HG03457 (cell line): ENCODE data around the gene NIPSNAP3A.
"Not testable (repeated sequence)": the region's sequence is repeated elsewhere in the genome, so short reads cannot be mapped to it uniquely, and the experiment has no call there.

Experiments
- ATAC-seq: cut with Tn5 transposase; IDR thresholded peaks from one replicate; pipeline ENCODE4 v1.9.1; 2021; ENCODE audit warnings: moderate number of reproducible peaks; ENCODE audit not compliant: unreplicated experiment

Gene NIPSNAP3A

DNA sequence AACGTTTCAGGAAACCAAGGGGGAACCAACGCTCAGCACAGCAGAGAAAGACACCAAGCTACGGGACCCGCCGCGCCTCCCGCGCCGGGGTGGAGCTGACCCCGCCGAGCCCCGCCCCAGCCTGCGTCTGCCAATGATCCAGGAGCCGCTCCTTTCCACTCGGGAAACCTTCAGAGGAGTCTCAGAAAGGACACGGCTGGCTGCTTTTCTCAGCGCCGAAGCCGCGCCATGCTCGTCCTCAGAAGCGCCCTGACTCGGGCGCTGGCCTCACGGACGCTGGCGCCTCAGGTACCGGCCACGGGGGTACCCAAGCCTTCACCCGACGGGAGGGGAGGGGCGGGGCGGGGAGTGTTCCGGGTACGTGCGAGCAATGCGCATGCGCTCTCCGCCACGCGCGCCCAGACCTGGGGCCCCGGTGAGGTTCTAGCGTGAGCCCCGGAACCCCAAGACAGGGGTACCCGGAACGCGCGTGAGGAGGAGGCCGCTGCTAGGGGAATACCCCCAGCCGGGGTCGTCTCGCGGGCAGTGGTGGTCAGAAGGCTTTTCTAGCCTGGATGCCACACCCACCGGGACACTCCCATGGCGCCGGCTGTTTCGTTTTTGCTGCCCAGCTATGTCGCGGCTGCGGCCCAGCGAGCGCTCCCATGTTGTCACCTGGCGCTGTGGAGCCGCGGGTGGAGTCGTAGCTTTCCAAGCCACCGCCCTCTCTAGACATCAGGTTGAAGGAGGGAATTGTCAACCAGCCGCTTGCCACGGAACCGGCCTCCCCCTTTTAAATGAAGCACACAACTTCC, at the start of gene NIPSNAP3A:
Gene NIPSNAP3A, plus strand, starts transcription at position 119 of the 794 bp plus-strand sequence. Its CDS starts 110 bp downstream, at position 229.
- ATAC-seq = peak; percentile 83

DNA sequence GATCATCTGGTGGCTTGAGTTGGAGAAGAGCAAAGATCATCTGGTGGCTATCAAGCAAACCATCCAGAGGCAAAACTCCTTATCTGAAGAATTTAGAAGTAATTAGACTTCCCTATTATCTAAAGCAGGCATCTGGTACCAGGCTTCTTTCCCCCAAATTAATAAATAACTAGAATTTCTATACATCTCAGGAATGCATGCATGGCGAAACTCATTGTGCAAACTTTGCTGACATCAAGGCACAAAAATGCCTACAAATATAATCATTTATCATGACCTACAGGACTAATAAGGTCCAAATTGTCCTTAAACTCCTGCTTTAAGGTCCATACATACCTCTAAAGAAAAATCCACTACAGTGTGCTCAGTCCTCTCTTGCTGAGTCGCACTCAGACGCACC, 47.2 kb upstream of the NIPSNAP3A start:
- ATAC-seq = no peak

GRCh38 chr9:104708737-104709136, 38.7 kb upstream of the NIPSNAP3A start:
- not testable (repeated sequence) for ATAC-seq

DNA sequence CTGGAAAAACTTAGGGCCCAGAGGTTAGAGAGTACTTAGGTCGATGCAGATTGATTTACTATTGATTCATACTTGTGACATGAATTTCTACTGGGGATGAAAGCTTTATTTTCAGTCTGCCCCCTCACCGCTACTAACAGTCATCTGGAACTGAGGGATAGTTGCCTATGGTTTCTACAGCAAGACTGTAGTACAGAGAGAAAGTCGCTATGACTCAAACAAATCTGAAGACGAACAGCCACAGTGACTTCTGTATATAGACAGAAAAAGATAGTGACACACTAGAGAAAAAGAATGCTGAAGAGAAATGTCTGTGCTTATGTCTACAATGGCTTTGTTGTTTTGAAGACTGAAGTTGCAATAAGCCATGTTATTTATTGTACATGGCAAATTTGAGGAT, 35.9 kb upstream of the NIPSNAP3A start:
- no peak for ATAC-seq

DNA sequence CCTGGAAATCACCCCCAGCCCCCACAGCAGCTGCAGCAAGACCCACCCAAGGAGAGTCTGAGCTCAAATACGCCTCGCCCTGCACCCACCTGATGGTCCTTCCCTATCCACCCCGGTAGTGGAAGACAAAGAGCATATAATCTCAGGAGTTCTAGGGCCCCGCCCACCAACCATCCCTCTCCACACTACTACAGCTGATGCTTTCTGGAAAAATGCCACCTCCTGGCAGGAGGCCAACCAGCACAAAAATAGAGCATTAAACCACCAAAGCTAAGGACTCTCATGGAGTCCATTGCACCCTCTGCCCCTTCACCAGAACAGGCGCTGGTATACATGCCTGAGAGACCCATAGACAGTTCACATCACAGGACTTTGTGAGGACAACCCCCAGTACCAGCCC, 22.5 kb upstream of the NIPSNAP3A start:
- ATAC-seq = no peak

DNA sequence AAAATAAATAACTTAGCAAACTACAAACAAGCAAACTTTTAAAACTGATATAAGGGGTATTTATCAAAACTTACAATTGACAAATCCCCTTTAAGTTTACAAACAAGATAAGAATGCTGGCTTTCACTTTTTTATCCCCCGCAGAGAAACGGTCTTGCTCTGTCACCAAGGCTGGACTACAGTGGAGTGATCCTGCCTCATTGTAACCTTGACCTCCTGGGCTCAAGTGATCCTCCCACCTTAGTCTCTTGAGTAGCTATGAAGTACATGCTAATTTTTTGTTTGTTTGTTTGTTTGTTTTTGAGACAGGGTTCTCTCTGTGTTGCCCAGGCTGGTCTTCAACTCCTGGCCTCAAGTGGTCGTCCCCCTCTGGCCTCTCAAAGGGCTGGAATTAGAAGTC, 9.0 kb upstream of the NIPSNAP3A start:
- no peak for ATAC-seq

DNA sequence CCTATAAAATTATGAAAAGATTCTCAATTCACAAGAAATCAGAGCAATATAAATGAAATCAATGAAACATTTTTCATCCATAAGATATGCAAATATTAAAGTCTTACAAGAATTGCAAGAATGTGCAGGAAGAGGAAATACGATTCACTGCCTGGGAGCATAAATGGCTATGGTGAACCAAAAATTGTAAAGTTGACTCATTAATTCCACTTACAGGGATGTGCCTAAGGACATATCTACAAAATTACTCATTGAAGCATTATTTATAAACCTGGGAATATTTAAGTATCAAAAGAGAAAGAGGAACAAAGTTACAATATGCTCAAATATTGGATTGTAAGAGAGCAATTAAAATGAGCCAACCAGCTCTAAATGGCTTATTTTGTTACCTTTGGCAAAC, 6.9 kb upstream of the NIPSNAP3A start:
- no peak for ATAC-seq

DNA sequence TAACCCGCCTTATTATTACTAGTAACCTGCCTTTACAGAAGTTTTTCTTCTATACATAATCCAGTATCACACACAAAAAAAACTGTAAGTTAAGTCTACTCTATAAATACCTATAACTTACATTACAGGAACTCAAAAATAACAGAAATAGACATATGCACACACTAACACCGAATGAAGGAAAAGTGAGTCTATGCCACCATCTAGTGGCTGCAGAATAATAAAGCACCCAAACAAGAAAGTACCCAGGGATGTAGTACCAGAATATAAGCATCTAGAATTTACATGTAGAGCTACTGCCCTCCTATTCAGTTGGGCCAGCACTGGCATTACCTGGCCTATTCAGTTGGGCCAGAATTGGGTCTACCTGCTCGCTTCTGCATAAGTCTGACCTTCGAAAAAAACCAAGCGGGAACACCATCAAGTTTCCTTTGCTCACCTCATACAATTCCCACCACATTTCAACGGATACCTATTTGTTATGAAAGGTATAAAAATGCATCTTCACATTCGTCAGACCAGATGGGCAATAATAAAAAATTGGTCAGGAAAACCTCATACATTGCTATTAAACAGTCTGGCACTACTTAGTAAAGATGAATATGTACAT, 4.0 kb upstream of the NIPSNAP3A start:
- ATAC-seq = peak; percentile 31

GRCh38 chr9:104745852-104746251, 1.6 kb upstream of the NIPSNAP3A start:
- no peak for ATAC-seq

DNA sequence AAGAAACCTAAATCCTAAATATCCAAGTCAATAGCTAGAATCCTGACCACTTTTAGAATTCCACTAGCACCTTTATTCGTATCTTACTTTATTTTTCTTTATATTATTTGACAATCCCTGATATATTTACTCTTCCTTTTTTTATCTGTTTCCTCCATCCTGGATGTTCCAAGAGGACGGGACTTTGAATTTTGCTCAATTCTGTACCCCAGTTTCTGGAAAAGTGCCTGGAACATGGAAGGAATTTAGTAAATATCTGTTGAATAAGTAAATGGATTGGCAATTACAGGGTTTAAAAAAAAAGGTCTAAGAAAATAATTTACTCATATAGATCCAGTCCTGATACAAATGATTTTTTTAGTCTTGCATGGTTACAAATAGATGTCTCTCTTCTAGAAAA, 1.2 kb upstream of the NIPSNAP3A start:
- no peak for ATAC-seq

DNA sequence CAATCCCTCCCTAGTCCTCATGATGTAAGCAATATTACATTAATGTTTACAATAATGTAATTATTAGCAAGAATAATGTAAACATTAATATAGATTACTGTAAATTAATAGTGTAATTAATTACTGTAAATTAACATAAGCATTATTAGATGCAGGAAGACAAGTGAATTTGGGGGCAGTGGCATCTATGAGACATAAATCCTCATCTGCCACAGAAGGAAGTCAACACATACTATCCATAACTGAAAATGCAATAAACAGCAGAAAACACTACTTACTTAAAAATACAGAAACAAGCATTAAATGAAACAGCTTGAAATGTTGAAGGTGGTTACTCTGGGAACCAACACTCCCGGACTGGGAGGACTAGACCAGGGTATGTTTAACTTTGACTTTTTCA, 685 bp upstream of the NIPSNAP3A start:
- no peak for ATAC-seq

DNA sequence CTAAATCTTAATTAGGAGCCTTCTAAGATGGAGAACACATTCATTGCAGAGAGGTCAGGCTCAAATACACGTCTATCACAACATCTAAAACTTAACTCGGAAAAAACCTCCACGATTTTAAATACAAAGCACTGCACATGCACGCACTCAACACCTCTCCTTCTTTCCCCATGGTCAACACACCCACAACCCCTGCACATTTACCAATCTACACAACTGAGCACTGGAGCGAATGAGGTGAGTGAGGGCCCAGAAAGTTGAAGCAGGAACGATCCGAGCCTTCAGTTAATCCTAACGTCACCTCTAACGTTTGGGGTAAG, 278 bp upstream of the NIPSNAP3A start:
- ATAC-seq = no peak

- ATAC-seq = peak; percentile 5
Measured at GRCh38 chr9:104748359-104749031, 1.0 kb downstream of the NIPSNAP3A start.

DNA sequence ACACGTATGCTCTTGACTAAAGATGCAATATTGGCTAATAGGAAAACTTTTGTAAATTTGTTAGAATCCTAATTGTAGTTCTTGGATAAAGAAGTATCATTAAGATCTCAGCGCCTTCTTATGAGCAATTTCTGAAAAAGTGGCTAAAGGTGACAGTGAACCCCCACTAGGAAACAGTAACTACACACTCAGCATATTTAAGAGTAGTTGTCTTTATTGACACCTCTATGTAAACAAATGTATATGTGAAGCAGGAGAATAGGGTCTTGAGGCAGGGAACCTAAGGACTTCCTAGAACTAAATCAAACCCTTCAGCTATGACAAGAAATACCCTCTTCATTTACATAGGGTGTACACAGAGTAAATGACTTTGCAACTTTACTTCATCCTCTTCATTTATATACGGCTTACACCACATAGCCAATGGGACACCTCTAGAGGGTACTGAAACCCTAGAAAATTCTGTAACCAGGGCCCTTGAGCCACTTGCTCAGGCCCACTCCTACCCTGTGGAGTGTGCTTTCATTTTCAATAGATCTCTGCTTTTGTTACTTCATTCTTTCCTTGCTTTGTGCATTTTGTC, 2.8 kb downstream of the NIPSNAP3A start:
- no peak for ATAC-seq

GRCh38 chr9:104758974-104759373, 11.5 kb downstream of the NIPSNAP3A start:
- ATAC-seq = no peak

GRCh38 chr9:104765138-104765537, 17.7 kb downstream of the NIPSNAP3A start:
- ATAC-seq = peak; percentile 47

GRCh38 chr9:104766025-104766424, 18.5 kb downstream of the NIPSNAP3A start:
- no peak for ATAC-seq

- no peak for ATAC-seq
Measured at GRCh38 chr9:104767507-104767906, 20.0 kb downstream of the NIPSNAP3A start.

GRCh38 chr9:104769029-104769428, 21.5 kb downstream of the NIPSNAP3A start:
- not testable (repeated sequence) for ATAC-seq

- ATAC-seq = no peak
Measured at GRCh38 chr9:104769655-104770054, 22.2 kb downstream of the NIPSNAP3A start.

GRCh38 chr9:104772714-104773510, 25.4 kb downstream of the NIPSNAP3A start:
- no peak for ATAC-seq
